Left ventricle myocardium inferior (tissue), 1 donor: ENCODE measurements around the gene HLA-DMA. TPM values are rescaled to one million over a fixed set of nuclear protein-coding genes. Genes with fewer than 3 reads are reported as not detected.

Experiments
- DNase-seq: peaks from one replicate; pipeline ENCODE4 v3.0.0-alpha.2; 2020
- H3K27ac ChIP-seq: fragments of 200-600 bp; replicated peaks from 2 replicates; pipeline ENCODE4 v1.8.0; 2021
- H3K27me3 ChIP-seq: fragments of 200-600 bp; 2 replicates; pipeline ENCODE4 v1.8.0; 2021; ENCODE audit warnings: low read depth
- H3K36me3 ChIP-seq: fragments of 200-600 bp; 2 replicates; pipeline ENCODE4 v1.8.0; 2021
- H3K4me1 ChIP-seq: fragments of 200-600 bp; 2 replicates; pipeline ENCODE4 v1.8.0; 2021
- H3K4me3 ChIP-seq: fragments of 200-600 bp; 2 replicates; pipeline ENCODE4 v1.8.0; 2021; ENCODE audit warnings: mild to moderate bottlenecking, moderate library complexity
- H3K9me3 ChIP-seq: fragments of 200-600 bp; replicated peaks from 2 replicates; pipeline ENCODE4 v1.8.0; 2021
- CTCF ChIP-seq: fragments of 200-600 bp; IDR thresholded peaks from 2 replicates; pipeline ENCODE4 v1.8.0; 2021; ENCODE audit warnings: antibody characterized with exemption, mild to moderate bottlenecking, borderline replicate concordance
- intact Hi-C: fragments of 100-400 bp; cut with micrococcal nuclease; formaldehyde crosslinking; loops from one replicate; pipeline ENCODE4 v1.11.0; 2022
- long read RNA-seq: library from polyadenylated mRNA; unstranded; transcript quantifications from one replicate; pipeline ENCODE4 v2.0.0, GENCODE V29; 2021
- total RNA-seq: library from RNA; stranded (reverse); fragmentation: NEBNext Ultra II Directional; extraction: Animal tissue kit (Norgen Biotek cat#: 25700); gene quantifications from one replicate; pipeline ENCODE4 v1.2.1, GENCODE V29; 2021
- donor health status: DM: no; HTN: yes; CAD: no; lungs with severe emphysema.

Gene HLA-DMA
- 15.8 TPM for total RNA-seq
- long read RNA-seq, transcript HLA-DMA-201 (5 exons, 1,123 nt), result major isoform, 5 of 11 reads
- long read RNA-seq, partial matches to known transcripts, result 3 of 11 reads
- long read RNA-seq, other reads (novel, unspliced or antisense), result 2 of 11 reads

DNA sequence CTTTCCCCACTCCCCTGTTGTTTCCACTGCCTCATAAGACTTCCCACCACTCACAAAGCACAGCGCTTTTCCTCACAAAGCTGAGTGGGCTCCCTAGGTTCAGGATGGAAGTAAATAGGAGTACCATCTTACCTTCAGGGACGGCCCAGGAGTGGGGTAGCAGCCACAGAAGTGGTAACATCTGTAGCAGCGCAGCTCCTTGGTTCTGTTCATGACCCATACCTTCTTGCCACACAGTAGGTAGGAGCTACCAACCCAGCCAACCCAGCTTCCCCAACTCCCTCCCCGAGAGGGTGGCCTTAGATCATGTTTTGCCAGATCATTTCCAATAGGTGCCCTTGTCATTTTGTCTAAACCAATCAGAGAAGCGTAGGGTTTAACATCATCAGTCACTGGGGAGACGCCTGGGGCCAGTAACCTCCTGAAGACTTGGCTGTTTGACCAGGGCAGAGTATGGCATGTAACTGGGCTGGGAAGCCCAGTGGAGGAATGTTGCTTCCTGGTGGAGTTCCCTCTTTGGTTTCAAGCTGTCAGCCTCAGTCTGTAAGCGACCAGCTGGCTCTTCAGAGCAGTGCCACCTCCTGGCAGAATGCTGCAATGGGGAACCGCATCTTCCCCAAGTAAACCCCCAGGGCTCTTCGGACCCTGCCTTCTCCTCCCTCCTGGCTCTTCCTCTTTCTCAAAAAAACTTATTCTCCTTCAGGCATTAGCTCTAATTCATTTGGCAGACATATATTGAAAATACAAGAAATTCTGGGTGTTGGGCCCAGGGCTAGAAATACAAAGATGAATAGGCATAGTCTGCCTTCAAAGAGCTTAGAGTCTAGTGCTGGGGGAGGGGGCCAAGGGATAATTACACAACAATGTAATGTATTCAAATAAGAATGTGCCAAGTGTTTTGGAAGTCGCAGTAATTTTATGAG, at the start of gene HLA-DMA:
TSS of gene HLA-DMA (minus strand) at position 281 of the 923 bp plus-strand sequence. CDS start at position 220, 61 bp downstream.
- Histone ChIP-seq H3K4me1 (peaks cover 22% of the 10 kb centered on the region), H3K27ac (peak within 1 kb of the TSS; percentile 86)
- intact Hi-C loops, result no loop called here

GRCh38 chr6:33001685-33002084, 48.8 kb upstream of the HLA-DMA start:
- TF ChIP-seq CTCF, result no peak
- intact Hi-C loops, result loop anchor here (5.0 kb wide), 1 partner anchor 91 kb away; no protein-coding TSS in a partner anchor
- Histone ChIP-seq H3K4me3 (no peak overlapping the region), H3K4me1 (no peaks in the 10 kb centered on the region), H3K9me3 (no peaks in the 10 kb centered on the region), H3K27me3 (peaks cover 62% of the 10 kb centered on the region), H3K27ac (no peak overlapping the region), H3K36me3 (no peaks in the 10 kb centered on the region)
- no peak for DNase-seq

More for the DNA sequence above, at the start of gene HLA-DMA:
- H3K27me3 ChIP-seq, result no peaks in the 10 kb centered on the region
- no peaks in the 10 kb centered on the region for H3K36me3 ChIP-seq
- H3K9me3 ChIP-seq, result no peaks in the 10 kb centered on the region
- peak within 1 kb of the TSS; percentile 63 for H3K4me3 ChIP-seq
- TF ChIP-seq CTCF, result peak; percentile 88
- DNase-seq, result peak; percentile 74

DNA sequence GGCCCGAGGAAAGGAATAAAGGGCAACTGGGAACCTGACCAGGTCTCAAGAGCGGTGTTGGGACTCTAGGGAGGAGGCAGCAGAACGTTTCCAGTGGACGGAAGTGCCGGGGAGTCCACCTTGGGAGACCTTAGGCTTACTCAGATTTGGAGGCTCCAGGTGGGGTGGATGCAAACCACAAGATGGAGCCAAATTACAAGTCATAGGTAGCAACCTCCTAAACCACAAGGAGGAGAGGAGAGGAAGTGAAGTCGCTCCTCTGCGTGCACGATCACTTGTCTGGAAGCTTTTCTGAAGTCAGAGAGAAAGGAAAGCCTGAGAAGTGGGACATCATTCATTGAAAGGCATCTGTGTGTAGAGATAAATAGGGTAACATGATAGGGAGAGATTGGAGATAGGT, 47.2 kb upstream of the HLA-DMA start:
- Histone ChIP-seq H3K4me1 (no peaks in the 10 kb centered on the region), H3K27ac (no peak overlapping the region), H3K4me3 (no peak overlapping the region), H3K36me3 (no peaks in the 10 kb centered on the region), H3K27me3 (peaks cover 59% of the 10 kb centered on the region), H3K9me3 (no peaks in the 10 kb centered on the region)
- no peak for DNase-seq
- intact Hi-C loops, result loop anchor here (5.0 kb wide), 1 partner anchor 92 kb away; no protein-coding TSS in a partner anchor
- peak; percentile 49 for TF ChIP-seq CTCF

DNA sequence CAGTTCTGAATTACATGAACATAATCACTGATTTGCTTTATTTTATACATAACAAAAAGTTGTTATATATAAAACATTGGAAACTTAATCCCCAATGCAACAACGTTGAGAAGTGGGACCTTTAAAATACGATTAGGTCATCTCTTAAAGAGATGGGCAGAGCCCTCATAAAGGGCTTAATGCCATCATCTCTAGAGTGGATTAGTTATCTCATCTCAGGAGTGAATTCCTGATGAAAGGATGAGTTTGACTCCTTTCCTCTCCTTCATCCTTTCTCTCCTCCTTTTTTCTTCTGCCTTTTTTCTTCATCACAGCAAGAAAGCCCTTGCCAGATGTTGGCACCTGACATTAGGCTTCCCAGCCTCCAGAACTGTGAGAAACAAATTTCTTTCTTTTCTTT, 42.6 kb upstream of the HLA-DMA start:
- H3K36me3 ChIP-seq, result no peaks in the 10 kb centered on the region
- H3K4me1 ChIP-seq, result no peaks in the 10 kb centered on the region
- no peak for DNase-seq
- peaks cover 25% of the 10 kb centered on the region for H3K27me3 ChIP-seq
- intact Hi-C loops, result no loop called here
- no peak overlapping the region for H3K4me3 ChIP-seq
- no peaks in the 10 kb centered on the region for H3K9me3 ChIP-seq
- no peak for TF ChIP-seq CTCF
- no peak overlapping the region for H3K27ac ChIP-seq

- H3K27me3 ChIP-seq, result peaks cover 10% of the 10 kb centered on the region
- TF ChIP-seq CTCF, result no peak
- H3K4me3 ChIP-seq, result no peak overlapping the region
- DNase-seq, result no peak
- H3K9me3 ChIP-seq, result no peaks in the 10 kb centered on the region
- intact Hi-C loops, result no loop called here
- no peaks in the 10 kb centered on the region for H3K36me3 ChIP-seq
- no peak overlapping the region for H3K27ac ChIP-seq
- H3K4me1 ChIP-seq, result no peaks in the 10 kb centered on the region
These were observed 40.6 kb upstream of the HLA-DMA start for GRCh38 chr6:32993363-32993973.
